ENCODE measurements around the gene DLGAP1. TPM values are rescaled to one million over a fixed set of nuclear protein-coding genes. Genes with fewer than 3 reads are reported as not detected.

The DLGAP1 gene
- total and polyA plus RNA-seq, 4 donors = 0.06 to 1.2 (median 0.17) TPM; not detected in 1

DNA sequence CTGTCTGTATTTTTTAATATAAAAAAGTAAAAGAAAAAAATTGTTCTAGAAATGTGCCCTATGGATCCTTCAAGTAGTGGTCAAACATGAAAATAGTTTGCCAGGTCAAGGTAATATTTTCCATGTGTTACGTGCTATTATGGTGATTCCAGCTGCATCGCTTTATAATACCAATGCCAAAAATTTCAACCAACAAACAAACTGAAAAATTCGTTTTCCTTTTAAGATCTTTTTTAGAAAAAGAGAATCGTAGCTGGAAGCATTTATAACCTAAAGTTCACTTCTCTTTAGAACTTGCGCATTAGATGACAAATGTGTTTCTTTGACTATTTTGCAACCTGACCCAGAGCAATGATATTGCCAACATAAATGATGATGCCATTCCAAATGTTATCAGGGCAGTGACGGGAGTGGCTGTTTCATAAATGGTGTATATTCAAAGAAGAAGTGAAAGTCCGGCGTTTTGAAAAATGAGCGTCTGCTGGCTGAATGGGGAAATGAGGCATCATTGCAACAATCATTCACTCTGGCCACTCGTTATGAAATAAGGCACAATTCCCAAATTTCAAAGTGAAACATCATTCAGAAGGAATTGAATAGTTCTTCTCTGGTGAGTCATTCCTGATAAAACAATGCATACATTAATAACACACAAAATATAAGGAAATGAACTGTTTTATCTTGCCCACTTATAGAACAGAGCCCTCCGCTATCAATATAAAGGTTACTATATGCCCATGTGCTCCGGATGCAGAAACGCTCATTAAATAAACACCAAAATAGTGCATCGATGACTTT, 707.7 kb downstream of the DLGAP1 start:
- H3K4me3 ChIP-seq (ENCODE audit: low read depth in 1 of 3, low read length in 3 of 3) = peak overlapping the region in 1 of 3 donors; percentile 17
- TF ChIP-seq FOXA1 (IDR thresholded peaks at IDR 0.05) (no peak), TAF1 (conservative IDR thresholded peaks at IDR 0.05) (no peak), EGR1 (IDR thresholded peaks at IDR 0.05; ENCODE audit: low read depth in 2 of 2) (no peak), NR2F2 (IDR thresholded peaks at IDR 0.05) (no peak), SP1 (IDR thresholded peaks at IDR 0.05) (peak; percentile 29), FOXA2 (IDR thresholded peaks at IDR 0.05) (peak; percentile 32), HNF4A (conservative IDR thresholded peaks at IDR 0.05) (peak; percentile 28 to 77), RAD21 (IDR thresholded peaks at IDR 0.05) (peak; percentile 7 to 31), YY1 (IDR thresholded peaks at IDR 0.05) (peak; percentile 76), HNF4G (IDR thresholded peaks at IDR 0.05) (no peak), JUND (IDR thresholded peaks at IDR 0.05) (peak; percentile 18 to 80), RXRA (IDR thresholded peaks at IDR 0.05) (peak in 1 of 2 donors; percentile 76), GABPA (IDR thresholded peaks at IDR 0.05 in 1 of 2, conservative IDR thresholded peaks at IDR 0.05 in 1 of 2) (peak in 1 of 2 donors; percentile 15)
- TF ChIP-seq, protein P1, sequence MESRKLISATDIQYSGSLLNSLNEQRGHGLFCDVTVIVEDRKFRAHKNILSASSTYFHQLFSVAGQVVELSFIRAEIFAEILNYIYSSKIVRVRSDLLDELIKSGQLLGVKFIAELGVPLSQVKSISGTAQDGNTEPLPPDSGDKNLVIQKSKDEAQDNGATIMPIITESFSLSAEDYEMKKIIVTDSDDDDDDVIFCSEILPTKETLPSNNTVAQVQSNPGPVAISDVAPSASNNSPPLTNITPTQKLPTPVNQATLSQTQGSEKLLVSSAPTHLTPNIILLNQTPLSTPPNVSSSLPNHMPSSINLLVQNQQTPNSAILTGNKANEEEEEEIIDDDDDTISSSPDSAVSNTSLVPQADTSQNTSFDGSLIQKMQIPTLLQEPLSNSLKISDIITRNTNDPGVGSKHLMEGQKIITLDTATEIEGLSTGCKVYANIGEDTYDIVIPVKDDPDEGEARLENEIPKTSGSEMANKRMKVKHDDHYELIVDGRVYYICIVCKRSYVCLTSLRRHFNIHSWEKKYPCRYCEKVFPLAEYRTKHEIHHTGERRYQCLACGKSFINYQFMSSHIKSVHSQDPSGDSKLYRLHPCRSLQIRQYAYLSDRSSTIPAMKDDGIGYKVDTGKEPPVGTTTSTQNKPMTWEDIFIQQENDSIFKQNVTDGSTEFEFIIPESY (IDR thresholded peaks at IDR 0.05) = peak; percentile 41
- TF ChIP-seq, protein P2, sequence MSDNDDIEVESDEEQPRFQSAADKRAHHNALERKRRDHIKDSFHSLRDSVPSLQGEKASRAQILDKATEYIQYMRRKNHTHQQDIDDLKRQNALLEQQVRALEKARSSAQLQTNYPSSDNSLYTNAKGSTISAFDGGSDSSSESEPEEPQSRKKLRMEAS (IDR thresholded peaks at IDR 0.05) = peak; percentile 36
- TF ChIP-seq, protein P3, sequence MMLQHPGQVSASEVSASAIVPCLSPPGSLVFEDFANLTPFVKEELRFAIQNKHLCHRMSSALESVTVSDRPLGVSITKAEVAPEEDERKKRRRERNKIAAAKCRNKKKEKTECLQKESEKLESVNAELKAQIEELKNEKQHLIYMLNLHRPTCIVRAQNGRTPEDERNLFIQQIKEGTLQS (IDR thresholded peaks at IDR 0.05) = no peak
- TF ChIP-seq, protein P4, sequence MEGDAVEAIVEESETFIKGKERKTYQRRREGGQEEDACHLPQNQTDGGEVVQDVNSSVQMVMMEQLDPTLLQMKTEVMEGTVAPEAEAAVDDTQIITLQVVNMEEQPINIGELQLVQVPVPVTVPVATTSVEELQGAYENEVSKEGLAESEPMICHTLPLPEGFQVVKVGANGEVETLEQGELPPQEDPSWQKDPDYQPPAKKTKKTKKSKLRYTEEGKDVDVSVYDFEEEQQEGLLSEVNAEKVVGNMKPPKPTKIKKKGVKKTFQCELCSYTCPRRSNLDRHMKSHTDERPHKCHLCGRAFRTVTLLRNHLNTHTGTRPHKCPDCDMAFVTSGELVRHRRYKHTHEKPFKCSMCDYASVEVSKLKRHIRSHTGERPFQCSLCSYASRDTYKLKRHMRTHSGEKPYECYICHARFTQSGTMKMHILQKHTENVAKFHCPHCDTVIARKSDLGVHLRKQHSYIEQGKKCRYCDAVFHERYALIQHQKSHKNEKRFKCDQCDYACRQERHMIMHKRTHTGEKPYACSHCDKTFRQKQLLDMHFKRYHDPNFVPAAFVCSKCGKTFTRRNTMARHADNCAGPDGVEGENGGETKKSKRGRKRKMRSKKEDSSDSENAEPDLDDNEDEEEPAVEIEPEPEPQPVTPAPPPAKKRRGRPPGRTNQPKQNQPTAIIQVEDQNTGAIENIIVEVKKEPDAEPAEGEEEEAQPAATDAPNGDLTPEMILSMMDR (IDR thresholded peaks at IDR 0.05; ENCODE audit: low read depth, low read length, missing input control) = no peak
- TF ChIP-seq, protein P5, sequence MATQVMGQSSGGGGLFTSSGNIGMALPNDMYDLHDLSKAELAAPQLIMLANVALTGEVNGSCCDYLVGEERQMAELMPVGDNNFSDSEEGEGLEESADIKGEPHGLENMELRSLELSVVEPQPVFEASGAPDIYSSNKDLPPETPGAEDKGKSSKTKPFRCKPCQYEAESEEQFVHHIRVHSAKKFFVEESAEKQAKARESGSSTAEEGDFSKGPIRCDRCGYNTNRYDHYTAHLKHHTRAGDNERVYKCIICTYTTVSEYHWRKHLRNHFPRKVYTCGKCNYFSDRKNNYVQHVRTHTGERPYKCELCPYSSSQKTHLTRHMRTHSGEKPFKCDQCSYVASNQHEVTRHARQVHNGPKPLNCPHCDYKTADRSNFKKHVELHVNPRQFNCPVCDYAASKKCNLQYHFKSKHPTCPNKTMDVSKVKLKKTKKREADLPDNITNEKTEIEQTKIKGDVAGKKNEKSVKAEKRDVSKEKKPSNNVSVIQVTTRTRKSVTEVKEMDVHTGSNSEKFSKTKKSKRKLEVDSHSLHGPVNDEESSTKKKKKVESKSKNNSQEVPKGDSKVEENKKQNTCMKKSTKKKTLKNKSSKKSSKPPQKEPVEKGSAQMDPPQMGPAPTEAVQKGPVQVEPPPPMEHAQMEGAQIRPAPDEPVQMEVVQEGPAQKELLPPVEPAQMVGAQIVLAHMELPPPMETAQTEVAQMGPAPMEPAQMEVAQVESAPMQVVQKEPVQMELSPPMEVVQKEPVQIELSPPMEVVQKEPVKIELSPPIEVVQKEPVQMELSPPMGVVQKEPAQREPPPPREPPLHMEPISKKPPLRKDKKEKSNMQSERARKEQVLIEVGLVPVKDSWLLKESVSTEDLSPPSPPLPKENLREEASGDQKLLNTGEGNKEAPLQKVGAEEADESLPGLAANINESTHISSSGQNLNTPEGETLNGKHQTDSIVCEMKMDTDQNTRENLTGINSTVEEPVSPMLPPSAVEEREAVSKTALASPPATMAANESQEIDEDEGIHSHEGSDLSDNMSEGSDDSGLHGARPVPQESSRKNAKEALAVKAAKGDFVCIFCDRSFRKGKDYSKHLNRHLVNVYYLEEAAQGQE (IDR thresholded peaks at IDR 0.05) = peak; percentile 38
- H3K4me1 ChIP-seq (ENCODE audit: control insufficient read depth in 4 of 4, insufficient read depth in 4 of 4, low read length in 3 of 4) = no peaks in the 10 kb centered on the region
- no peak overlapping the region for H3K9ac ChIP-seq (ENCODE audit: low read depth in 1 of 2, low read length in 2 of 2)
- H3K36me3 ChIP-seq (ENCODE audit: control insufficient read depth in 4 of 4, insufficient read depth in 3 of 4, low read depth in 1 of 4, low read length in 3 of 4) = no peaks in the 10 kb centered on the region
- DNase-seq (ENCODE audit: low spot score) = no peak
- no peaks in the 10 kb centered on the region for H3K27me3 ChIP-seq (ENCODE audit: control insufficient read depth in 4 of 4, insufficient read depth in 4 of 4, low read length in 3 of 4)
- 46% methylated on average over 14 of the region's 14 CpGs for WGBS
- H3K9me3 ChIP-seq (ENCODE audit: control insufficient read depth in 4 of 4, low read length in 3 of 4) = no peaks in the 10 kb centered on the region
- H3K27ac ChIP-seq (ENCODE audit: low read depth in 1 of 2, low read length in 2 of 2) = peak overlapping the region; percentile 10 to 27

All from liver (tissue), 9 donors.